Ovary (tissue), 9 donors: ENCODE results near the gene CRTAC1. TPM values are rescaled to one million over a fixed set of nuclear protein-coding genes. Genes with fewer than 3 reads are reported as not detected.

Experiments
- DNase-seq, 5 donors: peaks; one replicate each; pipeline ENCODE4 v3.0.0-alpha.2; 2019 to 2020
- H3K27ac ChIP-seq, 2 donors: fragments of 200-600 bp; one replicate each; pipeline versions ENCODE4 v1.5.1 to v1.8.0; 2019 to 2022
- H3K27me3 ChIP-seq: fragments of 200-600 bp; one replicate; pipeline ENCODE4 v1.8.0; 2022
- H3K36me3 ChIP-seq: fragments of 200-600 bp; sonication (generic); one replicate; pipeline ENCODE4 v1.5.1; 2019
- H3K4me1 ChIP-seq: one replicate; pipeline ENCODE4 v1.8.1; 2013; ENCODE audit warnings: mild to moderate bottlenecking, moderate library complexity; ENCODE audit not compliant: insufficient read depth
- H3K4me3 ChIP-seq: fragments of 200-600 bp; sonication (generic); one replicate; pipeline ENCODE4 v1.5.1; 2017
- H3K9me3 ChIP-seq, 2 donors: fragments of 200-600 bp in 1 of 2; sonication (generic) in 1 of 2; one replicate each; pipeline versions ENCODE4 v1.5.1 to v1.8.1; 2013 to 2019; ENCODE audit warnings: mild to moderate bottlenecking in 1 of 2, moderate library complexity in 1 of 2
- CTCF ChIP-seq, 3 donors: fragments of 450-650 bp in 2 of 3; fragments of 200-600 bp in 1 of 3; IDR thresholded peaks; one replicate each; pipeline versions ENCODE4 v1.5.1 to v1.8.0; 2016 to 2022; ENCODE audit warnings: antibody characterized with exemption in 3 of 3, mild to moderate bottlenecking in 1 of 3
- EP300 ChIP-seq: sonication (generic); formaldehyde crosslinking; IDR thresholded peaks from one replicate; pipeline ENCODE4 v1.6.1; 2017; ENCODE audit warnings: antibody characterized with exemption
- POLR2A ChIP-seq: fragments of 450-650 bp; IDR thresholded peaks from one replicate; pipeline ENCODE4 v1.6.1; 2017; ENCODE audit warnings: antibody characterized with exemption, mild to moderate bottlenecking, moderate library complexity
- WGBS, 3 donors: extraction: QIAGEN DNeasy Blood & Tissue Kit in 1 of 3; methylation state at CpG; one replicate each; pipeline versions ENCODE4 v1.1.5 to v1.1.7; 2013 to 2017; 5-methylcytosine and 5-hydroxymethylcytosine counted together
- intact Hi-C, 4 donors: fragments of 100-400 bp; cut with DNase I; formaldehyde crosslinking; loops; one replicate each; pipeline versions ENCODE4 v1.11.0 to v1.15.1; 2022 to 2023
- polyA plus RNA-seq, 2 donors: library from polyadenylated mRNA; stranded (reverse); fragments of 200-250 nt in 1 of 2; fragments of 350-450 nt in 1 of 2; fragmentation: Illumina TruSeq in 1 of 2; extraction: RNeasy Lipid Tissue Mini Kit (QIAGEN cat#74804) in 1 of 2; gene quantifications; one replicate each; pipeline ENCODE4 v1.2.3, GENCODE V29; 2013 to 2014
- total RNA-seq, 7 donors: library from RNA; depleted of rRNA in 2 of 7; stranded (reverse); fragments of >200 nt in 2 of 7; fragmentation: NEBNext Ultra II Directional in 3 of 7; extraction: Animal tissue kit (Norgen Biotek cat#: 25700) in 3 of 7; gene quantifications; one replicate each; pipeline versions ENCODE4 v1.1.0 to v1.2.4, GENCODE V29; 2016 to 2023
- donor health status: DM: no; HTN: no; CAD: no; lungs with moderate emphysema.
- donor health status: DM: no; HTN: no; CAD: no.
- donor health status: Bipolar disorder and iron deficiency.
- donor health status: DM: yes; HTN: yes; CAD: no.
- donor health status: DM: no; HTN: no; CAD: no.
- donor health status: DM: yes; HTN: yes; CAD: no.

CRTAC1 gene
- total and polyA plus RNA-seq, 9 donors: 0.13 to 19.5 (median 1.6) TPM

GRCh38 chr10:97923476-97923875, 106.9 kb downstream of the CRTAC1 start:
- Histone ChIP-seq H3K27me3 (no peaks in the 10 kb centered on the region), H3K4me3 (no peak overlapping the region), H3K27ac (no peak overlapping the region), H3K9me3 (no peaks in the 10 kb centered on the region), H3K36me3 (no peaks in the 10 kb centered on the region), H3K4me1 (no peaks in the 10 kb centered on the region)
- DNase-seq: no peak
- intact Hi-C loops: loop anchor here in 1 of 4 donors (10.0 kb wide), 1 partner anchor 121 kb away; no protein-coding TSS in a partner anchor
- WGBS, 3 donors: 91 to 96% (median 91%) methylated on average over 5 of the region's 5 CpGs
- no peak for TF ChIP-seq CTCF (IDR thresholded peaks at IDR 0.05)
- no peak for TF ChIP-seq EP300
- TF ChIP-seq POLR2A: no peak

- Histone ChIP-seq H3K36me3 (no peaks in the 10 kb centered on the region), H3K4me3 (no peak overlapping the region), H3K9me3 (no peaks in the 10 kb centered on the region), H3K4me1 (no peaks in the 10 kb centered on the region), H3K27me3 (no peaks in the 10 kb centered on the region), H3K27ac (no peak overlapping the region)
- DNase-seq: no peak
- 89 to 96% (median 91%) methylated on average over 13 of the region's 13 CpGs for WGBS, 3 donors
- no peak for TF ChIP-seq CTCF (IDR thresholded peaks at IDR 0.05)
- TF ChIP-seq EP300: no peak
- no peak for TF ChIP-seq POLR2A
- intact Hi-C loops: loop anchor here in 1 of 4 donors (10.0 kb wide), 1 partner anchor 122 kb away; no protein-coding TSS in a partner anchor
Observed at GRCh38 chr10:97923057-97923456, 107.4 kb downstream of the CRTAC1 start.

- no peaks in the 10 kb centered on the region for H3K4me1 ChIP-seq
- H3K9me3 ChIP-seq: no peaks in the 10 kb centered on the region
- TF ChIP-seq EP300: no peak
- no peak for TF ChIP-seq POLR2A
- TF ChIP-seq CTCF (IDR thresholded peaks at IDR 0.05): no peak
- H3K27me3 ChIP-seq: no peaks in the 10 kb centered on the region
- no peaks in the 10 kb centered on the region for H3K36me3 ChIP-seq
- intact Hi-C loops: loop anchor here in 1 of 4 donors (10.0 kb wide), 1 partner anchor 123 kb away; no protein-coding TSS in a partner anchor
- H3K4me3 ChIP-seq: no peak overlapping the region
- no peak for DNase-seq
- H3K27ac ChIP-seq: no peak overlapping the region
- WGBS, 3 donors: 38 to 41% (median 40%) methylated on average over 12 of the region's 12 CpGs
Observed at GRCh38 chr10:97922022-97922758, 108.2 kb downstream of the CRTAC1 start.

GRCh38 chr10:97921581-97922021, 108.8 kb downstream of the CRTAC1 start:
- H3K4me1 ChIP-seq: no peaks in the 10 kb centered on the region
- no peaks in the 10 kb centered on the region for H3K9me3 ChIP-seq
- intact Hi-C loops: loop anchor here in 1 of 4 donors (10.0 kb wide), 1 partner anchor 123 kb away; no protein-coding TSS in a partner anchor
- no peak overlapping the region for H3K4me3 ChIP-seq
- no peak overlapping the region for H3K27ac ChIP-seq
- H3K36me3 ChIP-seq: no peaks in the 10 kb centered on the region
- H3K27me3 ChIP-seq: no peaks in the 10 kb centered on the region
- 13 to 18% (median 18%) methylated on average over 4 of the region's 4 CpGs for WGBS, 3 donors
- DNase-seq: no peak
- TF ChIP-seq CTCF (IDR thresholded peaks at IDR 0.05): no peak
- no peak for TF ChIP-seq POLR2A
- no peak for TF ChIP-seq EP300
